GM18951 (cell line): ENCODE data around the gene BEST2.
A peak's percentile ranks its signal among the peaks of the same experiment; 100 is the strongest.

Source experiments
- POLR2A ChIP-seq: IDR thresholded peaks from 4 replicates; pipeline ENCODE4 v1.6.1; 2011; ENCODE audit warnings: mild to moderate bottlenecking; ENCODE audit not compliant: insufficient read length, insufficient read depth; ENCODE audit errors: extremely low read depth
- in situ Hi-C: fragments of 300-500 bp; cut with MboI; formaldehyde crosslinking; loops from one replicate; pipeline ENCODE4 v1.12.0; 2022; ENCODE audit warnings: low sequenced_read_pairs, mixed read lengths, inconsistent platforms; ENCODE audit not compliant: unreplicated experiment

Gene BEST2

GRCh38 chr19:12766051-12766521, 14.5 kb downstream of the BEST2 start:
- in situ Hi-C loops = no loop called here
- TF ChIP-seq POLR2A = no peak

- TF ChIP-seq POLR2A = no peak
- in situ Hi-C loops = no loop called here
Observed at GRCh38 chr19:12767150-12767549, 15.6 kb downstream of the BEST2 start.

GRCh38 chr19:12767666-12768065, 16.1 kb downstream of the BEST2 start:
- in situ Hi-C loops = no loop called here
- no peak for TF ChIP-seq POLR2A

- in situ Hi-C loops = no loop called here
- no peak for TF ChIP-seq POLR2A
Observed at GRCh38 chr19:12769689-12770088, 18.1 kb downstream of the BEST2 start.

GRCh38 chr19:12770922-12771321, 19.3 kb downstream of the BEST2 start:
- no peak for TF ChIP-seq POLR2A

GRCh38 chr19:12772323-12772722, 20.7 kb downstream of the BEST2 start:
- TF ChIP-seq POLR2A = no peak
- in situ Hi-C loops = no loop called here

More at GRCh38 chr19:12770922-12771321, 19.3 kb downstream of the BEST2 start:
- in situ Hi-C loops = no loop called here

- in situ Hi-C loops = no loop called here
- no peak for TF ChIP-seq POLR2A
Observed at GRCh38 chr19:12773571-12773970, 22.0 kb downstream of the BEST2 start.

- in situ Hi-C loops = no loop called here
- peak; percentile 44 for TF ChIP-seq POLR2A
Observed at GRCh38 chr19:12774588-12775555, 23.3 kb downstream of the BEST2 start, which contains the start of gene HOOK2. Gene HOOK2 (minus strand): TSS chr19:12775552. CDS start chr19:12775449, 103 bp downstream.

GRCh38 chr19:12777217-12778016, 25.8 kb downstream of the BEST2 start:
- in situ Hi-C loops = no loop called here
- TF ChIP-seq POLR2A = no peak

- peak; percentile 61 for TF ChIP-seq POLR2A
- in situ Hi-C loops = no loop called here
Observed at GRCh38 chr19:12778017-12778904, 26.7 kb downstream of the BEST2 start.

- in situ Hi-C loops = no loop called here
- TF ChIP-seq POLR2A = no peak
Observed at GRCh38 chr19:12778905-12779161, 27.2 kb downstream of the BEST2 start.

- TF ChIP-seq POLR2A = no peak
- in situ Hi-C loops = no loop called here
Observed at GRCh38 chr19:12779162-12779993, 27.8 kb downstream of the BEST2 start.
